Cardiac fibroblast (primary cell): ENCODE results near the gene SPEM2.

ENCODE experiments used
- DNase-seq, 2 donors: peaks; one replicate each; pipeline versions ENCODE4 v3.0.0 to v3.0.0-alpha.2; 2010; ENCODE audit warnings: low read depth in 2 of 2
- H3K4me3 ChIP-seq, 2 donors: replicated peaks in 1 of 2; 1 replicate in 1 of 2; 2 replicates in 1 of 2; pipeline ENCODE4 v1.5.1; 2011; ENCODE audit warnings: low read depth in 2 of 2, low read length in 2 of 2, mild to moderate bottlenecking in 2 of 2, moderate library complexity in 1 of 2
- CTCF ChIP-seq: IDR thresholded peaks from one replicate; pipeline ENCODE4 v1.5.1; 2011; ENCODE audit warnings: low read depth, mild to moderate bottlenecking, low read length, inconsistent platforms

SPEM2 gene

DNA sequence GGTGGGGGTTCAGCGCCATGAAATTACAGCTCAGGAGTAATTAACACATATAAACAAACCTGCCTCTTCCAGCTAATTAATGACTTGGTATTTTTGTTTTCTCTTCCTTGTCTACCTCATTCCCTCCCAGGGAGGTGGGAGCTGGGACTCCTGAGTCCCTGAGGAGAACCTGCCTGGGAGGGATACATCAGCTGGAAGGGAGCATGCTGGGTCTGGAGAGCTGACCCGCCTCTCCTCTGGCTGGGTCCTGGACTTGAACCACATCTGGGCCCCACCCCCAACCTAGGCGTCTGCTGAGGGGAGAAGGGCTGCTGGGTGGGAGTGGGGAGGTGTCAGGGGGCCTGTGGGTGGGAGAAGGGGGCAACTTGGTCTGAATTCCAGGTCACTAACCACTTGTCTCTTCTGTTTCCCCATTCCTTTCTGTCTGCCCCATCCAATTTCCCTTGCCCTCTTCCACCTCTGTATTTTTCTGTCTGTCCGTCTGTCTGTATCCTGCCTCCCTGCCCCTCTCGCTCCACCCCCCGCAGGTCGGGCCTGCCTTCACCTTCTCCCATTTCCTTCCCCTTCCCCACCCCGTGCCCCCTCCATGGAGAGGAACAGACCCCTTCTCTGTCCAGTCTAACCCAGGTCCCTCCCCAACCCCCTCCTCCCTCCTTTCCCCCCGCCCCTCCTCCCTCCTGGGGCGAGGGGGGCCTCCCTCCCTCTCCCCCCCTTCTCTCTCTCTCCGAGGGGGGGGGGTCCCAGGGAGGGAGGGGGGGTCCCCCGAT is 17.7 kb upstream of the SPEM2 start, which contains the start of gene NLGN2:
NLGN2 (plus strand) TSS at position 361 of the 767 bp plus-strand sequence. CDS start 411 bp downstream, outside the sequence.
- no peak for DNase-seq
- TF ChIP-seq CTCF = no peak
- no peak within 1 kb of the TSS for H3K4me3 ChIP-seq

DNA sequence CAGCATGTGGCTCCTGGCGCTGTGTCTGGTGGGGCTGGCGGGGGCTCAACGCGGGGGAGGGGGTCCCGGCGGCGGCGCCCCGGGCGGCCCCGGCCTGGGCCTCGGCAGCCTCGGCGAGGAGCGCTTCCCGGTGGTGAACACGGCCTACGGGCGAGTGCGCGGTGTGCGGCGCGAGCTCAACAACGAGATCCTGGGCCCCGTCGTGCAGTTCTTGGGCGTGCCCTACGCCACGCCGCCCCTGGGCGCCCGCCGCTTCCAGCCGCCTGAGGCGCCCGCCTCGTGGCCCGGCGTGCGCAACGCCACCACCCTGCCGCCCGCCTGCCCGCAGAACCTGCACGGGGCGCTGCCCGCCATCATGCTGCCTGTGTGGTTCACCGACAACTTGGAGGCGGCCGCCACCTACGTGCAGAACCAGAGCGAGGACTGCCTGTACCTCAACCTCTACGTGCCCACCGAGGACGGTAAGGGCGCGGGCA is 17.1 kb upstream of the SPEM2 start:
- DNase-seq = no peak
- no peak overlapping the region for H3K4me3 ChIP-seq
- TF ChIP-seq CTCF = no peak

DNA sequence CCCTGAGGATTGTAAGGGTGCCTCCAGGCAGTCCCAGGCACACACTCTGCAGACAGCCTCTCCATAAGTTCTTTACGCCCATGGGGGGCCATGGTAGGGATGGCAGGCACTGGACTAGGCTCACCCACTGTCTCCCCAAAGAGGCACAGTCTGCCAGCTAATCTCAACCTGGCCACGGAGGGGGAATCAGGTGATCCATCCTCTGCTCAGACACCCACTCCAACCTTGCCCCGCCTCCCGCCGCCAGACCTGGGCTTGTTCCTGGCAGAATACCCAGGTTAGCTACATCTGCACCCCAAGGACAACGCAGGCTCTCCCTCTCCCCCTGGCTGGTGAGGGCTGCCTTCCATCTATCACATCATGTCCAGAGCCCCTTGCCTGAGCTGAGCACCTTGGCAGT is 16.6 kb upstream of the SPEM2 start:
- no peak for TF ChIP-seq CTCF
- H3K4me3 ChIP-seq = no peak overlapping the region
- no peak for DNase-seq

DNA sequence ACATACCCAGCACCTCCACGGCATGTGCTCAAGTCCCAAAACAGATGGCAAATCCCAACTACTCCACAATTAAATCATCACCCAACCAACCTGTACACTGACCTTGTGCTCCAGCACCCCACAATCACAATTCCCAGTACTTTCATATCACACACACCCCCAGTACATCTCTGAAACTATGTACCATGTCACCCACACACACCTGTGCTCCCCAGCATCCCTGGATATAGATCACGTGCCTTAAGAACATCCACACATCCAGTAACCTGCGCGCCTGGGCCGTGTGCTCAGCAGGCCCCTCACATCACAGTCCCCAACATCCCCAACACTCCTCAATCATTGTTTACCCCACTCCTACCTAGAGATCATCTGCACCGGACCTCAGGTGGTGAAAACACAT is 15.7 kb upstream of the SPEM2 start:
- H3K4me3 ChIP-seq = no peak overlapping the region
- no peak for TF ChIP-seq CTCF
- no peak for DNase-seq

DNA sequence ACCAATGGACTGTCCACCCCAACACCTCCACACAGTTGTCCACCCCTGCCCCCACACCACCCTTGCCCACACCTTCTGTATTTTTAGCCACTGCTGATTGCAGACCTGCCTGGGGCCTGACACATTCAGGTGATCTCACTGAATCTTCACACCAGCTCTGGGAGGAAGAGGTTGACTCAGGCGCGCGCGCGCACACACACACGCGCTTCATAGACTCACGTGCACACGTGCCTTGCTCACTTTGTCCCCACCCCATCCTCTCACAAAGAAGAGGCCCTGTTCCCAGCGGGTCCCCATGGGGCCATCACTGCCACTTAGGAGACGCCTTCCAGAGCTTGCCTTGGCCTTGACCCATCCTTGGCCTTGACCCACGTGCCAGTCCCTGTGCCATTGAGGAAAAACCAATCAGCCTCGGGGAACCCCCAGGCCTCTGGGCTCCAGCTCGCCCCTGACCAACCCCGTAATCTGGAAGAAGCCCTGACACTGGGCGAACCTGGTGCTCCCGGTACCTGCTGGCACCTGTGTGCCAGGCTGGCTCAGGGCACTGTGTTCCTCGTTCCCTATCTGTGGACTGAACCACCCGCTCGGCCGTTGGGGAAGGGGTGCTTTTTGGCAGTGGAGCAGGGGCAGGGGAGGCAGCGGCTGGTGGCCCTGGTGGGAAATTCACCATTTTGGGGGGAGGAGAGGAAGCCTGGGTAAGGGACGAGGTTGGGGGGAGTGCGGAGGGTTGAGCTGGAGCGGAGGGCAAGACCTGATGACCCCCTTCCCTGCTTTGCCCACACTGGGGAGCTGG is 14.6 kb upstream of the SPEM2 start:
- no peak for DNase-seq
- H3K4me3 ChIP-seq = no peak overlapping the region
- TF ChIP-seq CTCF = no peak

DNA sequence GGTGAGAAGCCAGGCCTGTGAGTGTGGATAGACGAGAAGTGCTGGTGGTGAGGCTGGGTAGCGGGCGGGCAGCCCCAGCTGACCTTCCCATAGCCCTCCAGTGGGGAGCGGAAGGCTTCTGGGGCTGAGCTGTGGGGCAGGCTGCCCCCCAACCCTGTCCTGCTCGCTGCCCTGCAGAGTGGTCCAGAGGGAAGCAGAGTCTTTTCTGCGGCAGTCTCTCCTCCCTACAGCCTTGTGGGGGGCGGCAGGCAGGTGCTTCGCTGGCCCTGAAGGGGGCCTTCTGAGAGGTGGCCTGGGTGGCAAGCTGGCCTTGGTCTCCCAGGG is 14.0 kb upstream of the SPEM2 start:
- no peak for DNase-seq
- no peak overlapping the region for H3K4me3 ChIP-seq
- no peak for TF ChIP-seq CTCF
